Fibroblast of villous mesenchyme (primary cell): Measurements from ENCODE around the gene PPP1R10. TPM values are rescaled to one million over a fixed set of nuclear protein-coding genes. Genes with fewer than 3 reads are reported as not detected.

Experiments
- DNase-seq: peaks from one replicate; pipeline ENCODE4 v3.0.0-alpha.2; 2010; ENCODE audit warnings: low read depth
- H3K4me3 ChIP-seq: 2 replicates; pipeline ENCODE4 v1.5.1; 2011; ENCODE audit warnings: low read depth, mild to moderate bottlenecking, low read length
- total RNA-seq: library from RNA; depleted of rRNA; stranded (reverse); fragments of >200 nt; gene quantifications from 2 replicates; pipeline ENCODE4 v1.2.3, GENCODE V29; 2012
- TF ChIP-seq, protein P1 (sequence below): IDR thresholded peaks from 2 replicates; pipeline ENCODE4 v1.5.1; 2012; ENCODE audit warnings: low read depth, mild to moderate bottlenecking, low read length; ENCODE audit not compliant: insufficient read depth

Gene PPP1R10
- total RNA-seq, 1 donor: 70.4 TPM

- TF ChIP-seq, protein P1, sequence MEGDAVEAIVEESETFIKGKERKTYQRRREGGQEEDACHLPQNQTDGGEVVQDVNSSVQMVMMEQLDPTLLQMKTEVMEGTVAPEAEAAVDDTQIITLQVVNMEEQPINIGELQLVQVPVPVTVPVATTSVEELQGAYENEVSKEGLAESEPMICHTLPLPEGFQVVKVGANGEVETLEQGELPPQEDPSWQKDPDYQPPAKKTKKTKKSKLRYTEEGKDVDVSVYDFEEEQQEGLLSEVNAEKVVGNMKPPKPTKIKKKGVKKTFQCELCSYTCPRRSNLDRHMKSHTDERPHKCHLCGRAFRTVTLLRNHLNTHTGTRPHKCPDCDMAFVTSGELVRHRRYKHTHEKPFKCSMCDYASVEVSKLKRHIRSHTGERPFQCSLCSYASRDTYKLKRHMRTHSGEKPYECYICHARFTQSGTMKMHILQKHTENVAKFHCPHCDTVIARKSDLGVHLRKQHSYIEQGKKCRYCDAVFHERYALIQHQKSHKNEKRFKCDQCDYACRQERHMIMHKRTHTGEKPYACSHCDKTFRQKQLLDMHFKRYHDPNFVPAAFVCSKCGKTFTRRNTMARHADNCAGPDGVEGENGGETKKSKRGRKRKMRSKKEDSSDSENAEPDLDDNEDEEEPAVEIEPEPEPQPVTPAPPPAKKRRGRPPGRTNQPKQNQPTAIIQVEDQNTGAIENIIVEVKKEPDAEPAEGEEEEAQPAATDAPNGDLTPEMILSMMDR: no peak
- H3K4me3 ChIP-seq: no peak overlapping the region
- DNase-seq: no peak
These were observed 2.5 kb upstream of the PPP1R10 start for GRCh38 chr6:30619561-30619960.

DNA sequence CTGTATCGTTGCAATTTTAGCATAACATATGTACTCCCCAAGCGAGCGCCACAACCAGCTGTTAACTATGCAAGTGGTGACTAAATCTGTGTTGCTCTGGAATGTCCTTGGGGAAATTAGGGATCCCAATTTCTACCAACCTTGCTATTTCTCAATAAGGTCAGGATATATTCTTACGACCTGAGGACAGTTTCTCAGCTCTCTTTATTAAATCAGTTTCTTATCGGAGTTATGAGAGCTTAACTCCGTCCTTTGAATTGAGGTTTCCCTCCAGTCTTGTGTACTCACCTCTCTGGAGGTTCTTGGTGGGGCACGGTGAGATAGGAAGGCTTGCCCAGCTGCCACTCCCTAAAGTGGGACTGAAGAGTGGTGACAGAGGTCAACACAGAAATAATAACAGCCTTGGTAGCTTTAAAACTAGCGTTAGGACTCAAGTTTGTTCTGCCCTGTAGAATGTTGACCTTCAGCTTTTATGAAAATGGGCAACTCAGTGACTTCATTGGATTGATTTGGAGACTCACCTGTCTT lies 1.3 kb upstream of the PPP1R10 start:
- TF ChIP-seq, protein P1: no peak
- DNase-seq: no peak
- H3K4me3 ChIP-seq: peak overlapping the region; percentile 92

- peak within 1 kb of the TSS; percentile 98 for H3K4me3 ChIP-seq
- peak; percentile 98 for DNase-seq
- TF ChIP-seq, protein P1: no peak
These were observed 674 bp upstream of the PPP1R10 start, which contains the start of gene MRPS18B for GRCh38 chr6:30617565-30618269. Gene MRPS18B (plus strand): TSS chr6:30617840. CDS start chr6:30617866, 26 bp downstream.

DNA sequence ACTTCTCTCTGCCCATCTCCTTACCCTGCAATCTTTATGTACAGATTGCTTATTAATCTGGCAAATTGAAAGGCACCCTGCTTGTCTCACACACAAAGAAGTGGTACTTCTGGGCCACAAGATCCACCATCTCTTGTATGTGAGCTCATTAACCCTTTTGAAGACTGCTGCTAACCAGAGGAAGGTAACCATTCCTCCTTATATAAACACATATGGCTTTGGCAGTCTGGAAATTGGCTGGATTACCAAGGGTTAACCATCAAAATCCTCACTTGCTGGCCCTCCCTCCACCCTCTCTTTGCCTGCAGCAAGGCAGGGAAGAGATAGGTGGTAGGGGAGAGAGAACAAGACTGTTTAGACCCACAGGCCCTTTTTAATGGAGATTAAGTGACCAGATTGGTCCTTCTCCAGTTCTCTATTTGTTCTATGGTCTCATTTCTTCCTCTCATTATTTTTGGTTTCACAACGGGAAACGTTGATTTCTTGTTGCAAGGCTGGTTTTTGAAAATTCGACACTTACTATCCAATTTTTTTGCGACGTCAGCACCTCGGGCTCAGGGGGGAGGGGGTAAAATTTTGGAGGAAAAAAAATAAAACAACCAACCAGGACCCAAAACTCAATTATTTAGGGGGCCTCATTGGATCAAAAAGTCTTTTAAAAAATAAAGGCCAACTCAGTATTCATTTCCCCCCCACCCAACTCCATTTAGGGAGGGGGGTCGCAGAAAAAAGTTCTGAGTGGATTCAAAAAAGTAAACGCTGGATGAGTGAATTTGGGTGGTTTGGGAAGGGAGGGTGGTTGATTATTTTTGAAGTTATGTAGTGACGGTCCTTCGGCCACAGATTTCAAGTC lies 859 bp downstream of the PPP1R10 start:
- peak overlapping the region; percentile 98 for H3K4me3 ChIP-seq
- TF ChIP-seq, protein P1: no peak
- peak; percentile 16 for DNase-seq

GRCh38 chr6:30615219-30615957 lies 1.7 kb downstream of the PPP1R10 start:
- TF ChIP-seq, protein P1: no peak
- H3K4me3 ChIP-seq: peak overlapping the region; percentile 98
- peak; percentile 89 for DNase-seq

DNA sequence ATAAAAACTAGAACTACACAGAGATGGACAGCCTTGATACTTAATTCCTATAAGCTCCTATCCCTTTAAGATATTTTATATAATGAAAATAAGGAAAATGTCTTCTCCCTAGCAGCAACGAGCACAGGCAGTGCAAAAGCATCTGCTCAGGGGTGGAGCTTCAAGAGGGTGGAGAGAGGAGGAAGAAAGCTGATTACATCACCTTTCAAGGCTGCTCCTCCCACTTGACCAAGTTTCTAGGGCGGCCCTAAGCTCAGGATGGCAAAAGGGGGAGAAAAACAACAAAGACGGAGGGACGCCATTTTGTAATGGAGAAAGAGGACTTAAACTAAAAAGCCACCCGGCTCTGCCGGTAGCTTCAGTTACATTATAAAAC lies 2.2 kb downstream of the PPP1R10 start:
- H3K4me3 ChIP-seq: peak overlapping the region; percentile 98
- DNase-seq: peak; percentile 98
- TF ChIP-seq, protein P1: no peak
